ENCODE measurements around the gene R3HDML. TPM values are rescaled to one million over a fixed set of nuclear protein-coding genes. Genes with fewer than 3 reads are reported as not detected.

Gene R3HDML
- total and polyA plus RNA-seq, 10 of the 15 experiments (the other 5 are each of a cell fraction or from before 2014, with no cell fraction given) = not detected

DNA sequence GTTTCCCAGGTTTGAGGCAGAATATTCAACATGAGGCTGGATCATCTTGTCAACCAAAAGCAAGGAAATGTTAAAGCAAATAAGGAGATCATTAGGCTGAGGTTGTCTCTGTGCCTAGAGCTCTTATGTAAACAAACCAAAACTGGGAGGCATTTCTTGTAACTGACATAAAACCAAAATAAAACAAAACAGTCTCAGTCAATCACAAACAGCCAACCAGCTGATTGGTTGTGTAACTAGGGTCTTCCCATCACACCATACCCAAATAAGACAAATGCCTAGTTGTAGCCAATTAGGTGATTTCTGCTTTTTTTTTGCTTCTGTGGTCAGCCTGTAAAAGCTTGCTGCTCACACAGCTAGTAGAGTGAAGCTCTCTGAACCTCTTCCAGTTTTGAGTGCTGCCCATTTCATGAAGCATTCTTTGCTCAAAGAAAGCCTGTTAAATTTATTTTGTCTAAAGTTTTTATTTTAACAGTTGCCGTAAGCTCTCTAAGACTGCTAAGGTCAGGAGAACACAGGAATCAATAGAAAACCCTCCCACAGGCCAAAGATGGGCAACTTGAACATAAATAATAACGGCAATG lies 16.9 kb upstream of the R3HDML start:
- H3K36me3 ChIP-seq (ENCODE audit: control insufficient read depth in 2 of 2, insufficient read depth in 2 of 2, low read length in 1 of 2) = no peaks in the 10 kb centered on the region
- H3K4me1 ChIP-seq (ENCODE audit: control insufficient read depth, insufficient read depth, low read length) = no peaks in the 10 kb centered on the region
- no peak for TF ChIP-seq IRF4 (IDR thresholded peaks at IDR 0.05; ENCODE audit: low read depth, low read length)
- TF ChIP-seq, protein P1, sequence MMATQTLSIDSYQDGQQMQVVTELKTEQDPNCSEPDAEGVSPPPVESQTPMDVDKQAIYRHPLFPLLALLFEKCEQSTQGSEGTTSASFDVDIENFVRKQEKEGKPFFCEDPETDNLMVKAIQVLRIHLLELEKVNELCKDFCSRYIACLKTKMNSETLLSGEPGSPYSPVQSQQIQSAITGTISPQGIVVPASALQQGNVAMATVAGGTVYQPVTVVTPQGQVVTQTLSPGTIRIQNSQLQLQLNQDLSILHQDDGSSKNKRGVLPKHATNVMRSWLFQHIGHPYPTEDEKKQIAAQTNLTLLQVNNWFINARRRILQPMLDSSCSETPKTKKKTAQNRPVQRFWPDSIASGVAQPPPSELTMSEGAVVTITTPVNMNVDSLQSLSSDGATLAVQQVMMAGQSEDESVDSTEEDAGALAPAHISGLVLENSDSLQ (IDR thresholded peaks at IDR 0.05) = peak; percentile 43; the same call in 1 of the 2 replicates
- SMC1A ChIA-PET (ENCODE audit: uncharacterized antibody, unreplicated experiment) = interaction anchor here (1.4 kb wide), 1 partner anchor 8 kb away, joined by 6 read pairs; the partner anchor contains the start of gene FITM2
- DNase-seq (ENCODE audit: low read depth, low spot score) = no peak
- in situ Hi-C loops (cut with MboI) (no loop called here), intact Hi-C loops (cut with micrococcal nuclease; ENCODE audit: unreplicated experiment) (no loop called here)
- POLR2A ChIA-PET = no interaction called here
- FAIRE-seq = no peak
- no peaks in the 10 kb centered on the region for H3K27me3 ChIP-seq (replicated peaks in 1 of 2; ENCODE audit: control insufficient read depth in 2 of 2, insufficient read depth in 2 of 2, low read length in 1 of 2)
- no peaks in the 10 kb centered on the region for H3K79me2 ChIP-seq (ENCODE audit: control insufficient read depth, insufficient read depth, low read length)
- no peak for ATAC-seq
- H3K4me2 ChIP-seq (ENCODE audit: control insufficient read depth, insufficient read depth) = no peak overlapping the region
- H3K4me3 ChIP-seq = no peak overlapping the region
- H4K20me1 ChIP-seq (ENCODE audit: control insufficient read depth, insufficient read depth) = no peaks in the 10 kb centered on the region
- H2AFZ ChIP-seq (ENCODE audit: control insufficient read depth, low read depth, low read length) = no peak overlapping the region
- H3K9ac ChIP-seq (ENCODE audit: control insufficient read depth, insufficient read depth, low read length) = no peak overlapping the region
- 95% methylated on average over 2 of the region's 2 CpGs for WGBS (ENCODE audit: insufficient coverage, insufficient replicate concordance, low lambda C conversion rate, missing lambda C conversion rate)
- RAD21 ChIA-PET (ENCODE audit: unreplicated experiment) = interaction anchor here (1.0 kb wide), 1 partner anchor 102 kb away, joined by 3 read pairs; no protein-coding TSS in a partner anchor
- CTCF ChIA-PET = interaction anchor here (1.4 to 3.0 kb wide), 3 partner anchors 9 to 102 kb away, joined by 3 to 16 read pairs (median 12); partner anchors contain the start of gene FITM2
- H3K9me3 ChIP-seq (replicated peaks; ENCODE audit: control insufficient read depth, insufficient read depth, low read length) = no peaks in the 10 kb centered on the region; the same call in 2 of the 3 replicates
- H3K27ac ChIP-seq (ENCODE audit: control insufficient read depth, insufficient read depth) = no peak overlapping the region
- BruUV-seq (replicated peaks) = no TSS peak

DNA sequence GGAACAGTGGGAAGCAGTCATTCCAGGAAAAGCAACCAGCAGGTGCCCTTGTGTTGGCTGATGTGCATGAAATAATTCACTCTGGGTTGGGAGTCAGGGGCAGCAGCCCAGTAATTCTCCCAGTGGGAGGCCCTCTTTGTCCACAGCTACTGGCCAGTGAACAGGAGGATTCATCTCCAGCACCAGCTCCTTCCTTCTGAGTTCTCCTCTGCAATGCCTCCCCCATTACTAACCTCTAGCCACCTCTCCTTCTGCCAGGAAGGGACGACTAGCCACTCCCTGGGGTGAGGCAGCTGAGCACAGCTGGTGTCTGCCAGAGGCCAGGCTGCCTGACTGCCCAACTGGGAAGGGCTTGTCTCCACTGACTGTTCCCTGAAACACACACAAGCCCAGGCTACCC lies 12.5 kb upstream of the R3HDML start:
- WGBS (ENCODE audit: insufficient coverage, insufficient replicate concordance, low lambda C conversion rate, missing lambda C conversion rate) = 0% methylated on average over 1 of the region's 1 CpG
- DNase-seq (ENCODE audit: low read depth, low spot score) (no peak), ATAC-seq (no peak), FAIRE-seq (no peak)
- no peak for TF ChIP-seq ZNF622 (IDR thresholded peaks at IDR 0.05)
- no peak for TF ChIP-seq IRF4 (IDR thresholded peaks at IDR 0.05; ENCODE audit: low read depth, low read length)
- TF ChIP-seq ESRRA (IDR thresholded peaks at IDR 0.05; ENCODE audit: low read length) = no peak
- TF ChIP-seq ZNF384 (IDR thresholded peaks at IDR 0.05; ENCODE audit: borderline replicate concordance, low read depth, low read length) = no peak
- TF ChIP-seq RELA (IDR thresholded peaks at IDR 0.05; ENCODE audit: borderline replicate concordance, partially characterized antibody) = no peak
- ChIA-PET POLR2A (no interaction called here), CTCF (interaction anchor here (1.1 kb wide), 1 partner anchor 107 kb away, joined by 3 read pairs; no protein-coding TSS in a partner anchor), SMC1A (ENCODE audit: uncharacterized antibody, unreplicated experiment) (interaction anchor here (2.1 kb wide), 1 partner anchor 13 kb away, joined by 6 read pairs; the partner anchor contains the start of gene FITM2), RAD21 (ENCODE audit: unreplicated experiment) (no interaction called here)
- BruUV-seq (replicated peaks) = no TSS peak
- H3K79me2 ChIP-seq (ENCODE audit: control insufficient read depth, insufficient read depth, low read length) = no peaks in the 10 kb centered on the region
- no peak overlapping the region for H2AFZ ChIP-seq (ENCODE audit: control insufficient read depth, low read depth, low read length)
- no peak overlapping the region for H3K9ac ChIP-seq (ENCODE audit: control insufficient read depth, insufficient read depth, low read length)
- H3K4me3 ChIP-seq = no peak overlapping the region
- intact Hi-C loops (cut with micrococcal nuclease; ENCODE audit: unreplicated experiment) = no loop called here
- H3K4me1 ChIP-seq (ENCODE audit: control insufficient read depth, insufficient read depth, low read length) = no peaks in the 10 kb centered on the region
- no peak overlapping the region for H3K27ac ChIP-seq (ENCODE audit: control insufficient read depth, insufficient read depth)
- in situ Hi-C loops (cut with MboI) = no loop called here
- H4K20me1 ChIP-seq (ENCODE audit: control insufficient read depth, insufficient read depth) = no peaks in the 10 kb centered on the region
- no peaks in the 10 kb centered on the region for H3K36me3 ChIP-seq (ENCODE audit: control insufficient read depth in 2 of 2, insufficient read depth in 2 of 2, low read length in 1 of 2)
- H3K9me3 ChIP-seq (replicated peaks; ENCODE audit: control insufficient read depth, insufficient read depth, low read length) = no peaks in the 10 kb centered on the region; the same call in 2 of the 3 replicates
- no peak overlapping the region for H3K4me2 ChIP-seq (ENCODE audit: control insufficient read depth, insufficient read depth)
- H3K27me3 ChIP-seq (replicated peaks in 1 of 2; ENCODE audit: control insufficient read depth in 2 of 2, insufficient read depth in 2 of 2, low read length in 1 of 2) = no peaks in the 10 kb centered on the region; a peak in 2 of 4 replicates
